H1 (cell line): ENCODE data around the gene GABRE. TPM values are rescaled to one million over a fixed set of nuclear protein-coding genes. Genes with fewer than 3 reads are reported as not detected.

Experiments
- CTCF ChIA-PET: fragments of 300-600 bp; sonication (Branson Sonifier 250); formaldehyde crosslinking; loops from one replicate; lab custom pipeline; 2021; ENCODE audit not compliant: partially characterized antibody; lab: Charles Lee
- POLR2A ChIA-PET: fragments of 300-600 bp; sonication (Branson Sonifier 250); formaldehyde crosslinking; loops from one replicate; lab custom pipeline; 2021; ENCODE audit warnings: inconsistent platforms; ENCODE audit not compliant: partially characterized antibody; lab: Charles Lee
- DNase-seq, 2 experiments: peaks; one replicate each; pipeline versions ENCODE4 v3.0.0 to v3.0.0-alpha.2; 2010 to 2022; ENCODE audit warnings: low spot score in 2 of 2, low read depth in 1 of 2, mixed read lengths in 1 of 2
- FAIRE-seq: peaks from 2 replicates; lab custom pipeline; 2011; peaks lifted over from hg19 to GRCh38; lab: Jason Lieb, UNC
- H2AFZ ChIP-seq: 2 replicates; pipeline ENCODE4 v1.8.1; 2012; ENCODE audit warnings: low read length, inconsistent platforms
- H2AK5ac ChIP-seq: 2 replicates; pipeline ENCODE4 v1.6.1; 2013; ENCODE audit warnings: low read depth, low read length
- H2BK120ac ChIP-seq: replicated peaks from 2 replicates; pipeline ENCODE3; 2013; ENCODE audit warnings: low read depth, low read length, inconsistent platforms
- H2BK12ac ChIP-seq: 2 replicates; pipeline ENCODE4 v1.6.1; 2013; ENCODE audit warnings: low read depth, low read length
- H2BK15ac ChIP-seq: 2 replicates; pipeline ENCODE4 v1.6.1; 2013; ENCODE audit warnings: low read length
- H2BK20ac ChIP-seq: 2 replicates; pipeline ENCODE4 v1.6.1; 2013; ENCODE audit warnings: low read length
- H2BK5ac ChIP-seq: 2 replicates; pipeline ENCODE4 v1.6.1; 2013; ENCODE audit warnings: low read depth, low read length
- H3K14ac ChIP-seq: 2 replicates; pipeline ENCODE4 v1.6.1; 2013; ENCODE audit warnings: inconsistent platforms; ENCODE audit not compliant: insufficient read length
- H3K18ac ChIP-seq: 2 replicates; pipeline ENCODE4 v1.6.1; 2013; ENCODE audit warnings: low read length; ENCODE audit errors: extremely low read depth
- H3K23ac ChIP-seq: 2 replicates; pipeline ENCODE4 v1.6.1; 2013; ENCODE audit warnings: inconsistent platforms; ENCODE audit not compliant: insufficient read length
- H3K23me2 ChIP-seq: 2 replicates; pipeline ENCODE4 v1.6.1; 2013; ENCODE audit warnings: low read depth, low read length
- H3K27ac ChIP-seq: 2 replicates; pipeline ENCODE4 v1.6.1; 2011; ENCODE audit warnings: low read depth, low read length, inconsistent platforms
- H3K27me3 ChIP-seq, 4 experiments: replicated peaks in 1 of 4; 1 replicate in 1 of 4; 2 replicates in 3 of 4; pipeline versions ENCODE4 v1.6.1 to v1.8.1; 2011 to 2013; ENCODE audit warnings: low read length in 3 of 4, mild to moderate bottlenecking in 3 of 4, inconsistent platforms in 2 of 4, mixed read lengths in 2 of 4, moderate library complexity in 1 of 4; ENCODE audit not compliant: control insufficient read depth in 3 of 4, insufficient read depth in 3 of 4; ENCODE audit errors: extremely low read depth in 1 of 4
- H3K36me3 ChIP-seq, 4 experiments: 2 replicates each; pipeline versions ENCODE4 v1.6.1 to v1.8.1; 2011 to 2013; ENCODE audit warnings: mild to moderate bottlenecking in 4 of 4, low read length in 3 of 4, moderate library complexity in 2 of 4, control low read depth in 1 of 4, inconsistent platforms in 1 of 4; ENCODE audit not compliant: insufficient read depth in 4 of 4, control insufficient read depth in 2 of 4
- H3K4ac ChIP-seq: replicated peaks from 2 replicates; pipeline ENCODE3; 2013; ENCODE audit warnings: low read length, low read depth, mixed read lengths, inconsistent platforms; ENCODE audit not compliant: insufficient read length
- H3K4me1 ChIP-seq, 4 experiments: replicated peaks in 1 of 4; 1 replicate in 1 of 4; 2 replicates in 3 of 4; pipeline versions ENCODE4 v1.6.1 to v1.8.1; 2011 to 2013; ENCODE audit warnings: low read length in 3 of 4, inconsistent platforms in 2 of 4, mixed read lengths in 1 of 4; ENCODE audit not compliant: insufficient read depth in 4 of 4, control insufficient read depth in 3 of 4
- H3K4me2 ChIP-seq, 2 experiments: 2 replicates each; pipeline versions ENCODE4 v1.6.1 to v1.8.1; 2011 to 2013; ENCODE audit warnings: low read depth in 2 of 2, low read length in 2 of 2, control low read depth in 1 of 2, inconsistent platforms in 1 of 2, mild to moderate bottlenecking in 1 of 2; ENCODE audit not compliant: insufficient read depth in 1 of 2
- H3K4me3 ChIP-seq, 4 experiments: fragments of 200-600, 300-600 bp in 1 of 4; sonication (generic), shearing (Covaris generic), sonication (Bioruptor Twin) in 1 of 4; 2 replicates each; pipeline versions ENCODE4 v1.5.1 to v1.8.1; 2011 to 2016; ENCODE audit warnings: low read length in 4 of 4, low read depth in 3 of 4, control low read depth in 2 of 4, inconsistent platforms in 2 of 4, mild to moderate bottlenecking in 2 of 4, mixed read lengths in 1 of 4, moderate library complexity in 1 of 4; ENCODE audit not compliant: insufficient read depth in 2 of 4; ENCODE audit errors: extremely low read depth in 1 of 4
- H3K56ac ChIP-seq: replicated peaks from 2 replicates; pipeline ENCODE3; 2013; ENCODE audit warnings: low read depth, mild to moderate bottlenecking, mixed read lengths, low read length, inconsistent platforms; ENCODE audit not compliant: insufficient read length
- H3K79me1 ChIP-seq: 2 replicates; pipeline ENCODE4 v1.6.1; 2013; ENCODE audit warnings: low read depth, low read length, control low read depth
- H3K79me2 ChIP-seq, 2 experiments: 2 replicates each; pipeline versions ENCODE4 v1.6.1 to v1.8.1; 2012 to 2013; ENCODE audit warnings: low read length in 2 of 2, mild to moderate bottlenecking in 2 of 2, inconsistent platforms in 1 of 2; ENCODE audit not compliant: insufficient read depth in 2 of 2, control insufficient read depth in 1 of 2
- H3K9ac ChIP-seq, 4 experiments: replicated peaks in 1 of 4; 1 replicate in 1 of 4; 2 replicates in 3 of 4; pipeline versions ENCODE4 v1.6.1 to v1.8.1; 2011 to 2013; ENCODE audit warnings: low read depth in 3 of 4, low read length in 3 of 4, control low read depth in 2 of 4, mild to moderate bottlenecking in 2 of 4, moderate library complexity in 2 of 4, inconsistent platforms in 1 of 4; ENCODE audit errors: extremely low read depth in 1 of 4
- H3K9me3 ChIP-seq, 2 experiments: 2 replicates each; pipeline versions ENCODE4 v1.6.1 to v1.8.1; 2012 to 2013; ENCODE audit warnings: mild to moderate bottlenecking in 2 of 2, moderate library complexity in 2 of 2, control low read depth in 1 of 2, inconsistent platforms in 1 of 2, low read depth in 1 of 2, low read length in 1 of 2, mixed read lengths in 1 of 2; ENCODE audit not compliant: insufficient read depth in 2 of 2
- H4K20me1 ChIP-seq, 2 experiments: replicated peaks in 1 of 2; 2 replicates each; pipeline versions ENCODE3 to v1.8.1; 2011 to 2013; ENCODE audit warnings: inconsistent platforms in 2 of 2, low read length in 2 of 2, mild to moderate bottlenecking in 1 of 2; ENCODE audit not compliant: insufficient read depth in 2 of 2, control insufficient read depth in 1 of 2
- H4K5ac ChIP-seq: 2 replicates; pipeline ENCODE4 v1.6.1; 2013; ENCODE audit warnings: low read length, low read depth, mixed read lengths, inconsistent platforms; ENCODE audit not compliant: insufficient read length
- H4K8ac ChIP-seq: 2 replicates; pipeline ENCODE4 v1.8.0; 2013; ENCODE audit warnings: mild to moderate bottlenecking, moderate library complexity, low read length, inconsistent platforms; ENCODE audit not compliant: insufficient read depth; ENCODE audit errors: extremely low read depth
- H4K91ac ChIP-seq: replicated peaks from 2 replicates; pipeline ENCODE3; 2013; ENCODE audit warnings: low read length, mixed read lengths, inconsistent platforms; ENCODE audit not compliant: insufficient read length
- BCL11A ChIP-seq, 2 experiments: IDR thresholded peaks; one replicate each; pipeline ENCODE4 v1.6.1; 2011; ENCODE audit warnings: low read depth in 2 of 2, low read length in 2 of 2, mild to moderate bottlenecking in 2 of 2
- CHD1 ChIP-seq: IDR thresholded peaks from 2 replicates; pipeline ENCODE4 v1.6.1; 2012; ENCODE audit warnings: low read depth, low read length, improper control_type of control experiment
- CHD2 ChIP-seq: IDR thresholded peaks from 2 replicates; pipeline ENCODE4 v1.6.1; 2012; ENCODE audit warnings: low read length, improper control_type of control experiment
- RBBP5 ChIP-seq: IDR thresholded peaks from 2 replicates; pipeline ENCODE4 v1.7.1; 2012; ENCODE audit warnings: low read depth, mild to moderate bottlenecking, inconsistent platforms, low read length, moderate library complexity, borderline replicate concordance
- WGBS, 2 experiments: shearing (Covaris generic) in 1 of 2; methylation state at CpG; one replicate each; pipeline versions ENCODE4 v1.1.6 to v1.1.7; 2013 to 2015; ENCODE audit warnings: low lambda C conversion rate in 2 of 2, mixed read lengths in 2 of 2, inconsistent platforms in 1 of 2, low coverage in 1 of 2, missing lambda C conversion rate in 1 of 2; ENCODE audit not compliant: insufficient replicate concordance in 2 of 2, insufficient coverage in 1 of 2, insufficient read length in 1 of 2; ENCODE audit errors: extremely low coverage in 1 of 2, missing lambda C conversion rate in 1 of 2; 5-methylcytosine and 5-hydroxymethylcytosine counted together
- polyA plus RNA-seq, 7 experiments: library from polyadenylated mRNA; depleted of rRNA in 3 of 7; stranded (reverse) in 5 of 7; unstranded in 2 of 7; fragments of >200 nt in 5 of 7; fragments of 200-250 nt in 2 of 7; gene quantifications; 1 replicate in 5 of 7; 2 replicates in 1 of 7; 4 replicates in 1 of 7; pipeline versions ENCODE4 v1.2.1 to v1.2.3, GENCODE V29; 2011 to 2013; ENCODE audit warnings: missing spikeins in 2 of 7, mixed read lengths in 2 of 7
- total RNA-seq: library from RNA; stranded (reverse); fragmentation: NEBNext Ultra II Directional; extraction: Animal tissue kit (Norgen Biotek cat#: 25700); gene quantifications from 2 replicates; pipeline ENCODE4 v1.2.1, GENCODE V29; 2021
- TF ChIP-seq, protein P1 (sequence below), 3 experiments: IDR thresholded peaks; 1 replicate in 2 of 3; 2 replicates in 1 of 3; pipeline versions ENCODE4 v1.5.1 to v1.6.1; 2011; ENCODE audit warnings: low read length in 3 of 3, mild to moderate bottlenecking in 3 of 3, inconsistent platforms in 2 of 3, low read depth in 1 of 3, moderate library complexity in 1 of 3; ENCODE audit not compliant: insufficient read depth in 1 of 3; ENCODE audit errors: control extremely low read depth in 1 of 3

GABRE gene
- total and polyA plus RNA-seq, 2 of the 8 experiments (the other 6 are each of a cell fraction or from before 2014, with no cell fraction given): 5.5 to 7.0 TPM

DNA sequence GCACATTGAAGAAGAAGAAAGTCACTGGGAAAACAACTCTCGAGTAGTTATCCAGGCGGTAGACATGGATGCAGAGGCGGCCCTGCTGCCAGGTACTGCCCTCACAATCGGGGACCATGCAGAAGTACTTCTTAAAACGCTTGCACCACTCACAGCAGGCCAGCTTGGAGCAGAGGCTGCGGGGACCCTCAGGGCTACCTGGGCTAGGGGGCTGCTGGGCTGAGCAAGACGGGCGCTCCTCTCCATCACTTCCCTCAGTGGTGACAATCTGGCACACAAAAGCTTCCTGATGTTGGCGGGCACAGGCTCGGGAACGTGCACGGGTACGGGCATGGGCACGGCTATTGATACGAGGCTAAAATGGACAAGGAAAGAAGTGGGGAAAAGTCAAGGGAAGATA is 19.7 kb downstream of the GABRE start:
- no peak overlapping the region for H3K27ac ChIP-seq
- no peak overlapping the region for H3K9ac ChIP-seq
- no peak overlapping the region for H3K18ac ChIP-seq
- no peak overlapping the region for H2BK20ac ChIP-seq
- no peaks in the 10 kb centered on the region for H3K9me3 ChIP-seq
- H3K79me2 ChIP-seq: no peaks in the 10 kb centered on the region
- no peak overlapping the region for H2BK12ac ChIP-seq
- TF ChIP-seq CHD1 (no peak), RBBP5 (no peak), BCL11A (IDR thresholded peaks at IDR 0.05; ENCODE audit: low read depth in 2 of 2, low read length in 2 of 2) (no peak), CHD2 (no peak)
- TF ChIP-seq, protein P1, sequence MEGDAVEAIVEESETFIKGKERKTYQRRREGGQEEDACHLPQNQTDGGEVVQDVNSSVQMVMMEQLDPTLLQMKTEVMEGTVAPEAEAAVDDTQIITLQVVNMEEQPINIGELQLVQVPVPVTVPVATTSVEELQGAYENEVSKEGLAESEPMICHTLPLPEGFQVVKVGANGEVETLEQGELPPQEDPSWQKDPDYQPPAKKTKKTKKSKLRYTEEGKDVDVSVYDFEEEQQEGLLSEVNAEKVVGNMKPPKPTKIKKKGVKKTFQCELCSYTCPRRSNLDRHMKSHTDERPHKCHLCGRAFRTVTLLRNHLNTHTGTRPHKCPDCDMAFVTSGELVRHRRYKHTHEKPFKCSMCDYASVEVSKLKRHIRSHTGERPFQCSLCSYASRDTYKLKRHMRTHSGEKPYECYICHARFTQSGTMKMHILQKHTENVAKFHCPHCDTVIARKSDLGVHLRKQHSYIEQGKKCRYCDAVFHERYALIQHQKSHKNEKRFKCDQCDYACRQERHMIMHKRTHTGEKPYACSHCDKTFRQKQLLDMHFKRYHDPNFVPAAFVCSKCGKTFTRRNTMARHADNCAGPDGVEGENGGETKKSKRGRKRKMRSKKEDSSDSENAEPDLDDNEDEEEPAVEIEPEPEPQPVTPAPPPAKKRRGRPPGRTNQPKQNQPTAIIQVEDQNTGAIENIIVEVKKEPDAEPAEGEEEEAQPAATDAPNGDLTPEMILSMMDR (IDR thresholded peaks at IDR 0.05; ENCODE audit: control extremely low read depth in 1 of 3, insufficient read depth in 1 of 3, low read depth in 1 of 3, low read length in 3 of 3): no peak
- no peak for DNase-seq
- H4K20me1 ChIP-seq: no peaks in the 10 kb centered on the region
- 91% methylated on average over 12 of the region's 15 CpGs; no CpG with 5 or more reads in 1 of the 2 experiments for WGBS, 2 experiments
- no peak overlapping the region for H2BK5ac ChIP-seq
- no peak overlapping the region for H3K14ac ChIP-seq
- H2BK120ac ChIP-seq: no peak overlapping the region
- no peak overlapping the region for H3K4me2 ChIP-seq
- no peaks in the 10 kb centered on the region for H3K79me1 ChIP-seq
- no peaks in the 10 kb centered on the region for H3K23me2 ChIP-seq
- H3K4ac ChIP-seq: no peak overlapping the region
- H3K23ac ChIP-seq: no peak overlapping the region
- no peak overlapping the region for H4K5ac ChIP-seq
- H4K91ac ChIP-seq: no peak overlapping the region
- no peak for FAIRE-seq
- no peak overlapping the region for H2BK15ac ChIP-seq
- no peaks in the 10 kb centered on the region for H3K27me3 ChIP-seq
- no peaks in the 10 kb centered on the region for H3K36me3 ChIP-seq
- H3K56ac ChIP-seq: no peak overlapping the region
- H3K4me1 ChIP-seq: no peaks in the 10 kb centered on the region
- H4K8ac ChIP-seq: no peak overlapping the region
- no peak overlapping the region for H3K4me3 ChIP-seq
- POLR2A ChIA-PET: no interaction called here
- H2AFZ ChIP-seq: no peak overlapping the region
- no peak overlapping the region for H2AK5ac ChIP-seq
- CTCF ChIA-PET: no interaction called here
